22Rv1 (cell line): Measurements from ENCODE around the gene CERT1.
"Not testable (repeated sequence)": the region's sequence is repeated elsewhere in the genome, so short reads cannot be mapped to it uniquely, and the experiment has no call there.

Source experiments
- H3K27ac ChIP-seq: fragments of 450-650 bp; 2 replicates; pipeline ENCODE4 v1.5.1; 2017
- CTCF ChIP-seq: fragments of 450-650 bp; IDR thresholded peaks from 2 replicates; pipeline ENCODE4 v1.5.1; 2017; ENCODE audit warnings: mild to moderate bottlenecking
- ZFX ChIP-seq: fragments of 450-650 bp; IDR thresholded peaks from 2 replicates; pipeline ENCODE4 v1.6.1; 2017; ENCODE audit warnings: antibody characterized with exemption, borderline replicate concordance

CERT1 gene

GRCh38 chr5:75340714-75341478 lies 170.5 kb downstream of the CERT1 start:
- 0 out of 2 replicates have a peak overlapping the region, but pooled peaks have one; percentile 3 for H3K27ac ChIP-seq
- TF ChIP-seq ZFX, result no peak
- TF ChIP-seq CTCF, result no peak

GRCh38 chr5:75338408-75338807 lies 173.0 kb downstream of the CERT1 start:
- H3K27ac ChIP-seq, result no peak overlapping the region
- TF ChIP-seq ZFX (no peak), CTCF (no peak)

GRCh38 chr5:75337366-75338021 lies 173.9 kb downstream of the CERT1 start:
- H3K27ac ChIP-seq, result peak overlapping the region; percentile 97
- TF ChIP-seq ZFX, result no peak
- TF ChIP-seq CTCF, result no peak

DNA sequence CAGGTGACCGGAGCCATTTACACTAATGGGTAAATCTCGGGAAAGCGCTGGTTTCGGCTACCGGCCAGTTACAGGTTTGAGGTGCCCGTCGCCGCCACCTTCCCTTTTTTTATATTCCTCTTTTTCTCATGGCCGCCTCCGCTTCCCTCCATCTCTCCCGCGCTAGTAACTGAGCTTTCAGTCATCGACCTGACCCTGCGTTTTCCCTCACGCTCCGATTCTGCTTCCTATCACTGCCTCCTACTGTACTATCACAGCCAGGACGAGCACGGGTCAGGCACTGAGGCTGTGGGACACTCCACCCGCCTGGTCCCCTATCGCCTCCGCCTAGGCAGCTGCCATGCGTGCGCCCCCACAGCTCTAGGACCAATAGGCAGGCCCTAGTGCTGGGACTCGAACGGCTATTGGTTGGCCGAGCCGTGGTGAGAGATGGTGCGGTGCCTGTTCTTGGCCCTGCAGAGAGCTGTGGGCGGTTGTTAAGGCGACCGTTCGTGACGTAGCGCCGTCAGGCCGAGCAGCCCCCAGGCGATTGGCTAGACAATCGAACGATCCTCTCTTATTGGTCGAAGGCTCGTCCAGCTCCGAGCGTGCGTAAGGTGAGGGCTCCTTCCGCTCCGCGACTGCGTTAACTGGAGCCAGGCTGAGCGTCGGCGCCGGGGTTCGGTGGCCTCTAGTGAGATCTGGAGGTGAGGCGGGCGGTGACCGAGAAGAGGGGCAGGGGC lies 174.7 kb downstream of the CERT1 start, which contains the start of gene HMGCR:
TSS of gene HMGCR (plus strand) at position 606 of the 722 bp plus-strand sequence. CDS start 5,386 bp downstream, outside the sequence.
- peak within 1 kb of the TSS; percentile 97 for H3K27ac ChIP-seq
- TF ChIP-seq ZFX (no peak), CTCF (peak; percentile 41)

- peak overlapping the region; percentile 97 for H3K27ac ChIP-seq
Measured at GRCh38 chr5:75335952-75336614, 175.3 kb downstream of the CERT1 start.

GRCh38 chr5:75335486-75335885 lies 175.9 kb downstream of the CERT1 start:
- H3K27ac ChIP-seq, result peak overlapping the region; percentile 97
- TF ChIP-seq CTCF, result no peak
- TF ChIP-seq ZFX, result no peak

More at GRCh38 chr5:75335952-75336614, 175.3 kb downstream of the CERT1 start:
- TF ChIP-seq CTCF, result peak; percentile 40
- no peak for TF ChIP-seq ZFX

DNA sequence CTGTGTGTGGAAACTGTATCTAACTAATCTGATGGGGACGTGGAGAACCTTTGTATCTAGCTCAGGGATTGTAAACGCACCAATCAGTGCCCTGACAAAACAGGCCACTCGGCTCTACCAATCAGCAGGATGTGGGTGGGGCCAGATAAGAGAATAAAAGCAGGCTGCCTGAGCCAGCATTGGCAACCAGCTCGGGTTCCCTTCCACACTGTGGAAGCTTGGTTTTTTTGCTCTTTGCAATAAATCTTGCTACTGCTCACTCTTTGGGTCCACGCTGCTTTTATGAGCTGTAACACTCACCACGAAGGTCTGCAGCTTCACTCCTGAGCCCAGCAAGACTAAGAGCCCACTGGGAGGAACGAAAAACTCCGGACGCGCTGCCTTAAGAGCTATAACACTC lies 177.0 kb downstream of the CERT1 start:
- not testable (repeated sequence) for H3K27ac ChIP-seq

- not testable (repeated sequence) for H3K27ac ChIP-seq
Measured at GRCh38 chr5:75333759-75334158, 177.7 kb downstream of the CERT1 start.
